AG09309 (cell line): Measurements from ENCODE around the gene MARCHF11.

Experiments
- DNase-seq: peaks from one replicate; pipeline ENCODE4 v3.0.0-alpha.2; 2010; ENCODE audit warnings: low read depth
- H3K4me3 ChIP-seq: 2 replicates; pipeline ENCODE4 v1.5.1; 2011; ENCODE audit warnings: mild to moderate bottlenecking, low read depth, low read length, moderate library complexity; ENCODE audit not compliant: control insufficient read depth
- TF ChIP-seq, protein P1 (sequence below): IDR thresholded peaks from 2 replicates; pipeline ENCODE4 v1.5.1; 2011; ENCODE audit warnings: mild to moderate bottlenecking, low read depth, low read length, inconsistent platforms; ENCODE audit not compliant: insufficient read depth, control insufficient read depth; ENCODE audit errors: missing control alignments

Gene MARCHF11

GRCh38 chr5:16033187-16033925, 146.2 kb downstream of the MARCHF11 start:
- TF ChIP-seq, protein P1, sequence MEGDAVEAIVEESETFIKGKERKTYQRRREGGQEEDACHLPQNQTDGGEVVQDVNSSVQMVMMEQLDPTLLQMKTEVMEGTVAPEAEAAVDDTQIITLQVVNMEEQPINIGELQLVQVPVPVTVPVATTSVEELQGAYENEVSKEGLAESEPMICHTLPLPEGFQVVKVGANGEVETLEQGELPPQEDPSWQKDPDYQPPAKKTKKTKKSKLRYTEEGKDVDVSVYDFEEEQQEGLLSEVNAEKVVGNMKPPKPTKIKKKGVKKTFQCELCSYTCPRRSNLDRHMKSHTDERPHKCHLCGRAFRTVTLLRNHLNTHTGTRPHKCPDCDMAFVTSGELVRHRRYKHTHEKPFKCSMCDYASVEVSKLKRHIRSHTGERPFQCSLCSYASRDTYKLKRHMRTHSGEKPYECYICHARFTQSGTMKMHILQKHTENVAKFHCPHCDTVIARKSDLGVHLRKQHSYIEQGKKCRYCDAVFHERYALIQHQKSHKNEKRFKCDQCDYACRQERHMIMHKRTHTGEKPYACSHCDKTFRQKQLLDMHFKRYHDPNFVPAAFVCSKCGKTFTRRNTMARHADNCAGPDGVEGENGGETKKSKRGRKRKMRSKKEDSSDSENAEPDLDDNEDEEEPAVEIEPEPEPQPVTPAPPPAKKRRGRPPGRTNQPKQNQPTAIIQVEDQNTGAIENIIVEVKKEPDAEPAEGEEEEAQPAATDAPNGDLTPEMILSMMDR: no peak
- no peak for DNase-seq
- no peak overlapping the region for H3K4me3 ChIP-seq

- DNase-seq: no peak
- TF ChIP-seq, protein P1: no peak
- no peak overlapping the region for H3K4me3 ChIP-seq
Observed at GRCh38 chr5:16028708-16029107, 150.9 kb downstream of the MARCHF11 start.

GRCh38 chr5:16025681-16026080, 153.9 kb downstream of the MARCHF11 start:
- TF ChIP-seq, protein P1: no peak
- H3K4me3 ChIP-seq: no peak overlapping the region
- DNase-seq: peak; percentile 2

- TF ChIP-seq, protein P1: no peak
- H3K4me3 ChIP-seq: no peak overlapping the region
- DNase-seq: no peak
Observed at GRCh38 chr5:16018970-16019369, 160.6 kb downstream of the MARCHF11 start.

DNA sequence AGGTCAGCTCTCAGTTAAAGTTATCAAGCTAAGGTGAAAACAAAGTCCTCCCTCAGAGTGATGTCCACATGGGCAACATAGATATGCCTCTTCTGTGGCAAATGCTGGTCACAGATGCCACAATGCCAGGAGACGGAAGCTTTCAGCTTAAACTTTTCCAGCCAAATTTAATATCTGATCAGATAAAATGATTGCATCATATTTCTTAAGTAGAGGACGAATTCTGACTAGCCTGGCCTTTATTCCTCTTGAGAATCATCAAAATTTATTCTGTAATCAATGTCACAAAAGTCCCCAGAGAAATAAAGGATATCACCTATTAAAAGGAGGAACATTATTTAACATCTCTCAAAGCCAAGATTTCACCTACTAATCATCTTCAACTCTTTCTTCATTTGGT, 161.9 kb downstream of the MARCHF11 start:
- TF ChIP-seq, protein P1: no peak
- H3K4me3 ChIP-seq: no peak overlapping the region

More for the DNA sequence above, 161.9 kb downstream of the MARCHF11 start:
- DNase-seq: no peak
